HG03039 (cell line): ENCODE results near the gene CDH22.

Source experiments
- ATAC-seq: cut with Tn5 transposase; IDR thresholded peaks from one replicate; pipeline ENCODE4 v1.9.1; 2021; ENCODE audit warnings: mild to moderate bottlenecking, moderate library complexity; ENCODE audit not compliant: unreplicated experiment

The CDH22 gene

GRCh38 chr20:46308258-46309157 is at the start of gene CDH22:
Gene CDH22, minus strand, starts transcription at chr20:46308498. Its CDS starts 57,204 bp downstream, at chr20:46251294.
- ATAC-seq: no peak

GRCh38 chr20:46357030-46357514 is 48.8 kb upstream of the CDH22 start:
- no peak for ATAC-seq

GRCh38 chr20:46356195-46357029 is 48.1 kb upstream of the CDH22 start:
- no peak for ATAC-seq

GRCh38 chr20:46355778-46356177 is 47.5 kb upstream of the CDH22 start:
- no peak for ATAC-seq

- no peak for ATAC-seq
Observed at GRCh38 chr20:46354920-46355654, 46.8 kb upstream of the CDH22 start.

GRCh38 chr20:46354207-46354555 is 45.9 kb upstream of the CDH22 start:
- ATAC-seq: no peak

- no peak for ATAC-seq
Observed at GRCh38 chr20:46353500-46354206, 45.4 kb upstream of the CDH22 start.

GRCh38 chr20:46352370-46352938 is 44.2 kb upstream of the CDH22 start:
- ATAC-seq: no peak

- ATAC-seq: no peak
Observed at GRCh38 chr20:46351357-46352058, 43.2 kb upstream of the CDH22 start.

- ATAC-seq: no peak
Observed at GRCh38 chr20:46350986-46351267, 42.6 kb upstream of the CDH22 start.

GRCh38 chr20:46350201-46350985 is 42.1 kb upstream of the CDH22 start:
- peak; percentile 42 for ATAC-seq

- ATAC-seq: no peak
Observed at GRCh38 chr20:46349742-46350056, 41.4 kb upstream of the CDH22 start.

- no peak for ATAC-seq
Observed at GRCh38 chr20:46349035-46349741, 40.9 kb upstream of the CDH22 start.

GRCh38 chr20:46347841-46348803 is 39.8 kb upstream of the CDH22 start:
- no peak for ATAC-seq

- ATAC-seq: no peak
Observed at GRCh38 chr20:46346770-46347169, 38.5 kb upstream of the CDH22 start.

- ATAC-seq: no peak
Observed at GRCh38 chr20:46344488-46345162, 36.3 kb upstream of the CDH22 start.

- ATAC-seq: no peak
Observed at GRCh38 chr20:46343975-46344357, 35.7 kb upstream of the CDH22 start.
